NCI-H146 treated with DMSO at 0.1 percent for 48 hours (cell line): Measurements from ENCODE around the gene DBET.
"Not testable (repeated sequence)": the region's sequence is repeated elsewhere in the genome, so short reads cannot be mapped to it uniquely, and the experiment has no call there.

ENCODE experiments used
- DNase-seq: peaks from one replicate; lab custom pipeline; 2025; ENCODE audit not compliant: unreplicated experiment; lab: John Stamatoyannopoulos, UW

Gene DBET

DNA sequence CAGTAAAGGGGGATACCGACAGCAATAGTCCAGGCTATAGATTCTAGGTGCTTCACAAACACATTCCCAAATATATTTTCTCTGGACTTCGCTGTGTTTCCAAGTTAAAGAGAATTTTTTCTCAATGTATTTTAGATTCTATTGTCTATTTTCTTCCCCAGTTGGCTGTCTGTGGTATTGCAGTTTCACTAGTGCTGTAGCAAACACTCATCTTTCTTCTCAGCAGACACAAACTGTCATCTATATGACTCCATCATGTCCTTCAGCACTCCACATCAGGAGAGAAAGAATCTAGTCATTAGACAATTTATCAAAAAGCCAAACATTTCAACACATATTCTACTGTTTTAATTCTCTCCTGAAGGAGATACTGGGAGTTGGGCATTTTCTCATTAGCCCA lies at the start of gene DBET:
Gene DBET (plus strand): TSS at position 161 of the 400 bp plus-strand sequence.
- DNase-seq: not testable (repeated sequence)

DNA sequence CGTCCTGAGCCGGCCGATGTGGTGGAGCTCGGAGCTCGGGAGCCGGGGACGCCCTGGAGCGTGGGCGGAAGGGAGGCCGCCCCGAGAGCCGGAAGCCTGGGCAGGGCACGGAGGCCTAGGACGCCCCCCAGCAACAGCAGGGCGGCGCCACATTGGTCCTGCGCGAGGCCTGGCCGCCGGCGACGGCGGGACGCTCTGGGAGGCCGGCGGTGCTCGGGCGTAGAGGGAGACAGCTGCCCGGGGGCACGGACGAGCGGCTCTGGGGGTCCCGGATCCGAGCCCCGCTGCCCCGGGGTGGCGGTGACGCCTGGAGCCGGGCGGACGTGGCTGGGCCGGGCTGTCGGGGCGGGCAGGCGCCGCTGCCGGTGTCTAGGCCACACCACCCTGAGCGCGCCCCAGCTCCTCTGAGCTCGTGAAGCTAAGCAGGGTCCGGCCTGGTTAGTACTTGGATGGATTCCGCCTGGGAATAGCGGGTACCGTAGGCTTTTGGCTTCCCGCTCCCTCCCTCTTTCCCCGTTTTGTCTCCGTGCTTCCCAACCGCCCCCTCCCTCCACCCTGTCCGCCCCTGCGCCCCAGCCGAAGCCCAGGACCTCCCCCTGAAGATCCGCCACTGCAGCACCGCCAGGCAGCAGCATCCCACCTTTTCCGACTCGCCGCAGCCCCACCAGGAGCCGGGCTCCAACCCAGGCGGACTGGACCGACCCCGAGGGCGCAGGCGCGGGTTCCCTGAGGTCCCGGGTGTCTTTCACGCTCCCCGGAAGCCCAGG lies 49.3 kb upstream of the DBET start:
- DNase-seq: no peak

DNA sequence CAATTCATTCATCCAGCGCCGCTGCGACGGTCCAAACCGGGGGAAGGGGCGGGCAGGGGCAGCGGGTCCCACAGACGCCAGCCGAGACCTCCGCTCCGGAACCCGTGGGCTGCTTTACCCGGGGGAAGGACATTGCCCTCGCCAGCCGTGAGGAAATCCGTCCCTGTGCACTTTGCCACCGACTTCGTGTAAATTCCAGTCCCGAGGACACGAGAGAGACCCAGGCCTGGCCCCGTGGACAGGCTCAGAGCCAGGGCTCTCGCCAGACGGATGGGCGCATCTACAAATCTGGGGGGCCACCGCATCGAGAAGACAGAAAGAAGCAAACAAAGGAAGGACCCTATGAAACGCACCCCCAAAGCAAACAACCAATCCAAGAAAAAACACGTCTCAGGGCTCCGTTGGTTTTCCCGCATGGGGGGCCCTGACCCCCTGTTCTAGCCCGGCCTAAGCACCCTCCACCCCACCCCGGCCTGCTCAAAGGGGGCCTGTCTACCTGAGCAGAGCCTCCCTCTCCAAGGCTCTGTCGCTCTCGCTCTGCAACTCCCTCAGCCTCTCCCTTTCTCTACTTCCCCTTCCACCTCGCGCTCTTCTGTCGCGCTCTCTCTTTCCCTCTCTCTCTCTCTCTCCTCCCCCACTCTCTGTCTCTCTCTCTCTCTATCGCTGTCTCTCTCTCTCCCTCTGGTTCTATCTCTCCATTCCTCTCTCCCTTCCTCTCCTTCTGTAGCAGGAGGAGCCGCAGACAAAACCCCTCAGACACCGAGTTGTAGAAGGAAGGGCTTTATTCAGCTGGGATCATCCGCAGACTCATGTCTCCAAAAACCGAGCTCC lies 48.5 kb upstream of the DBET start:
- no peak for DNase-seq

DNA sequence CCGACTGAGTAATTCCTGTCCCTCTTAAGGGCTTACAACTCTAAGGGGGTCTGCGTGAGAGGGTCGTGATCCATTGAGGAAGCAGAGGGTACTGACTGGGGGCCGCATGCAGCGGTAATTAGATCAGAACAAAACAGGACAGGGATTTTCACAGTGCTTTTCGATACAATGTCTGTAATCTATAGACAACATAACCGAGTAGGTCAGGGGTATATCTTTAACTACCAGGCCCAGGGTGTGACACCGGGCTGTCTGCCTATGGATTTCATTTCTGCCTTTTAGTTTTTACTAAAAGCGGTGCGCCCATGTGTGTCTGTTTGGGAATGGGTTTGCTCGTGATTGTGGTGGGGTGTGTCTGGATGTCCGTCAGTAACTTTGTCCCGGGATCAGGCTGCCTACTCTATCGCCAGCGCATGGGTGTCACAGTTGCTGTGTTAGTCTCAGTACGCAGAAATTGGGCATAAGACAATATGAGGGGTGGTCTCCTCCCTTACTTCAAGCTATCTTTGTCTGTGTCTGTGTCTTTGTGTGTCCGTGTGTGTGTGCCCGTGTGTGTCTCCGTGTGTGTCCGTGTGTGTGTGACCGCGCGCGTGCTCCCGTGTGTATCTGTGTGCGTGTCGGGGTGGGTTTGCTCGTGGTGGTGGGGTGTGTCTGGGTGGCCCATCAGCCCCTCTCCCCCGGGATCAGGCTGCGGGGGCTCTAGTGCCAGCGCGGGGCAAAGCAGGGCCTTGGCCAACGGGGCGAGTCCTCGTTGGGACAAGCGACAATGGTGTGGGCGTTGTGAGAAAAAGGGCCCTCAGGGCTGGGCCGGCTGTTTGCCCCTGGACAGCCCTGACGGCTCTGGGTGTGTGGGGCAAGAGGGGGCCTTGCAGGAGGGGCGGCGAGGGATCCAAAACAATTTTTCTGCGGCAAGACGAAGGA lies 47.7 kb upstream of the DBET start:
- no peak for DNase-seq

DNA sequence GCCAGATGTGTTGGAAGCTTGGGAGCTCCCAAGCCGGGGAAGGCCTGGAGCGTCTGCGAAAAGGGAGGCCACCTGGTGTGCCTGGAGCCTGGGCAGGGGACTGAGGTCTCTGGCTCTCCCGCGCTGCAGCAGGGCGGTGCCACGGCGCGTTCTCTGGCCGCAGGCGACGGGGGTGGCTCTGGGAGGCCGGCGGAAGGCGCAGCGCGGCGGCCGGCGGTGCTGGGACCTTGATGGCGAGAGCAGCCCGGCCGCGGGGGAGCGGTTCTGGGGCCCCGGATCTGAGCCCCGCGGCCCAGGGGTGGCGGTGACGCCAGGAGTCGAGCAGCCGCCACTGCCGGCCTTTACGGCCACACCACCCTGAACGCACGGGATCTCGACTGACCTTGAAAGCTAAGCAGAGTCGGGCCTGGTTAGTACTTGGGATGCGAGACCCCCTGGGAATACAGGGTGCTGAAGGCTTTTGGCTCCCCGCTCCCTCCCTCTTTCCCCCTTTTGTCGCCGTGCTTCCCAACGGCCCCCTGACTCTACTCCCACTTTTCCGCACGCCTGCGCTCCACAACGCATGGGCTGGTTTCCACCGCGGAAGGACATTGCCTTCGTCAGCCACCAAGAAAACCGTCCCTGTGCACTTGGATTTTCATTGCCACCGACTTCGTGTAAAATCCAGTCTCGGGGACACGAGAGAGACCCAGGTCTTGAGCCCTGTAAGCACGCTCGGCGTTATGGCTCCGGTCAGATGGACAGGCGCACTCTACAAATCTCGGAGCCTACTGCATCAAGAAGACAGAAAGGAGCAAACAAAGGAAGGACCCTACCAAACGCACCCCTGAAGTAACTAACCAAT lies 46.7 kb upstream of the DBET start:
- DNase-seq: no peak

DNA sequence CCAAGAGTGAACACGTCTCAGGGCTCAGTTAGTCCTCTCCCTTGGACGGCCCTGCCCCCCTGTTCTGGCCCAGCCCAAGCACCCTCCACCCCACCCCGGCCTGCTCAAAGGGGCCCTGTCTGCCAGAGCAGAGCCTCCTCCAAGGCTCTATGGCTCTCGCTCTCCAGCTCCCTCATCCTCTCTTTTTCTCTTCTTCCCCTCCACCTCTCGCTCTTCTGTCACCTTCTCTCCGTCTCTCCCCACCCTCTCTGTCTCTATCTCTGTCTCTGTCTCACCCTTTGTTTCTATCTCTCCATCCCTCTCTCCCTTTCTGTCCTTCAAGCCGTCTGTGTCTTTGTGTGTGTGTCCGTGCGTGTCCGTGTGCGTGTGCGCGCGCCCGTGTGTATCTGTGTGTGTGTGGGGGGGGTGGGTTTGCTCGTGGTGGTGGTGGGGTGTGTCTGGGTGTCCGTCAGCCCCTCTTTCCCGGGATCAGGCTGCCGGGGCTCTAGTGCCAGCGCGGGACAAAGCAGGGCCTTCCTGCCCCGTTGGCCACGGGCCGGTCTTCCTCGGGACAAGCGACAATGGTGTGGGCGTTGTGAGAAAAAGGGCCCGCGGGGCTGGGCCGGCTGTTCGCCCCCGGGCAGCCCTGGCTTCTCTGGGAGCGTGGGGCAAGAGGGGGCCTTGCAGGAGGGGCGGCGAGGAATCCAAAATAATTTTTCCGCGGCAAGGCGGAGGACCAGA lies 45.9 kb upstream of the DBET start:
- DNase-seq: no peak

DNA sequence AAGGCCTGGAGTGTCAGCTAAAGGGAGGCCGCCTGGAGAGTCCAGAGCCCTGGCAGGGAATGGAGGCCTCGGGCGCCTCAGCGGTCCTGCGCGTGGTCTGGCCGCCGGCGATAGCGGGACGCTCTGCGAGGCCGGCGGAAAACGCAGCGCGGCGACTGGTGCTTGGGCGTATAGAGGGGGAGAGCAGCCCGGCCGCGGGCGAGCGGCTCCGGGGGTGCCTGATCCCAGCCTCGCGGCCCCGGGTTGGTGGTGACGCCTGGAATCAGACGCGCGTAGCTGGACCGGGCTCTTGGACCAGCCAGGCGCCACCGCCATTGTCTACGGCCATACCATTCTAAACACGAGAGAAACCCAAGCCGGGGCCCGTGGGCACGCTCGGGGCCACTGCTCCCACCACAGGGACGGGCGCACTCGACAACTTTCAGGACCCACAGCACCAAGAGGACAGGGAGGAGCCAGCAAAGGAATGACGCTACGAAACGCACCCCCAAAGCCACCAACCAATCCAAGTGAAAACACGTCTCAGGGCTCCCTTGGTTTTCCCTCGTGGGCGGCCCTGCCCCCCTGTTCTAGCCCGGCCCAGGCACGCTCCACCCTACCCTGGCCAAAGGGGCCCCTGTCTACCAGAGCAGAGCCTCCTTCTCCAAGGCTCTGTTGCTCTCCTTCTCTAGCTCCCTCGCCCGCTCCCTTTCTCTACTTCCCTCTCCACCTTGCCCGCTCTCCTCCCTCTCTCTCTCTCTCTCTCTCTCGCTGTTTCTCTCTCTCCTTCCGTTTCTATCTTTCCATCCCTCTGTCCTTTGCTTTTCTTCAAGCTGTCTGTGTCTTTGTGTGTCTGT lies 45.1 kb upstream of the DBET start:
- no peak for DNase-seq

DNA sequence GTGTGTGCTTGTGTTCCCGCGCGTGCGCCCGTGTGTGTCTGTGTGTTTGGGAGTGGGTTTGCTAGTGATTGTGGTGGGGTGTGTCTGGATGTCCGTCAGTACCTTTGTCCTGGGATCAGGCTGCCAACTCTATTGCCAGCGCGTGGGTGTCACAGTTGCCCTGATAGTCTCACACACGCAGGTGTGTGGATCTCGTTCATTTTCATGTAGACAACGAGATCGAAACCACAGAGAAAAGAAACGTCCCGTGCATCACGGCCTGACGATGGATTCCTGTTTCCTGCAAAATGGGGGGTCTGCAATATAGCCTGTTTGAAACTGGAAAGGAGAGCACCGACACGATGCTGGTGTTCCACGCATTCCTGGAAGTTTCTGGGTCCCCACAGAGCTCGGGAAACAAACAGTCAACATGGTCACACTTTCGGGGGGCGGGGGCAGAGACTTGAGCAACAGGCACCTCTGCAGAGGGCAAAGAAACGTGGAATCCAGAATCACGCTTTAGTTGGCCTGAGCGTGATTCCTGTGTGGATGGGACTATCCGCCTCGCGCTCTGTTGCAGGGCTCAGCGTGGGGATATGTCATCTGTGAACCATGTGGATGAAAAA lies 44.3 kb upstream of the DBET start:
- not testable (repeated sequence) for DNase-seq

DNA sequence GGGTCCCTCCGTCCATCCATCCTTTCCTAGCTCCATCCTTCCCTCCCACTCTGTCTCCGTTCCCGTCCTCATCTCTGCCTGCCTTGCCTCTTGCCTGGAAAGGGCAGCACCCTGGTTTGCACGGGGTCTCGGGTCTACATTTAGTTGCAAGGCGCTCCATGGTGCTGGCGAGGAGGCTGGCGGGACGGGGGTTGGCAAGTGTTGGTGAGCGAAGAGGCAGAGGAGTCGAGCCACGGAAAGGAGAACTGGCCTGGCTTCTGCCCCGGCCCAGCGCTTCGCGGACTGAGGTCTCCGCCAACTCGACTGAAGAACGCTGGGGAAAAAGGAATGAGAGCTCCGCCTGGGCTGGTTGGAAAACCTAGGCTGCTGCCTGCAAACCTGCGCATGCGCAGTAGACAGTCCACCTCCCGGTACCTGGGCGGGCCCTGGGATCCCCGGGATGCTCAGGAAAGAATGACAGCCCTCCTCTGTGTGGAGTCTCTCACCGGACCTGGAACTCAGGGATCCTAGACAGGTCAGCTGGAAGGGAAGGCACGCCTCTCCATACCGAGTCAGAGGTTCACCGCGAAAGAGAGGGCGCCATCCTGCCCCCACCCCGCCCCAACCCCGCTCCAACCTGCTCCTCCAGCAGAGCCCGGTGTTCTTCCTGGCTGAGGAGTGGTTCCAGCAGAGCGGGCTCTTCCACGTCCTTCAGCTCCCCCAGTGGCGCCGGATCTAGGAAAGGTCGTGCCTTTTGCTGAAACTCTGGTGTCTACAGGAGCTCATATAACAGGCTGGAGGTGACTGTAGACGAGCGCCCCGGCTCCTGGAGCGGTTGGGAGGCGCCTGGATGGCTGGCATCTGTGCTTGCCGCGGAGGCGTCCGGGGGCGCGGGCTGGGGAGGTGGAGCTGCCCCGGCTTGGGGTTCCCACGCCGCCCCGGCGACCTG lies 43.2 kb upstream of the DBET start:
- DNase-seq: no peak

DNA sequence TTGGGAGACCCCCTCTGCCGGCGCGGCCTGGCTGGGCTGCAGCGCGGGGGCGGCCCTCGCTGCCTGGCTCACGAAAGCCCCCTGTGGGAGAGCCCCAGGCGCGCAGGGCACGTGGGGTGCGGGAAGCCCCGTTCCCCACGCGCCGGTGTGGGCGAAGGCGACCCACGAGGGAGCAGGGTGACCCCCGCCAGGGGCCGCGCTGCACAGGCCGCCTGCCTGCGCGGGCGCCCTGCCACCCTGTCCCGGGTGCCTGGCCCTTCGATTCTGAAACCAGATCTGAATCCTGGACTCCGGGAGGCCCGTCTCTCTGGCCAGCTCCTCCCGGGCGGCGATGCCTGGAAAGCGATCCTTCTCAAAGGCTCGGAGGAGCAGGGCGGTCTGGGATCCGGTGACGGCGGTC lies 42.3 kb upstream of the DBET start:
- not testable (repeated sequence) for DNase-seq

DNA sequence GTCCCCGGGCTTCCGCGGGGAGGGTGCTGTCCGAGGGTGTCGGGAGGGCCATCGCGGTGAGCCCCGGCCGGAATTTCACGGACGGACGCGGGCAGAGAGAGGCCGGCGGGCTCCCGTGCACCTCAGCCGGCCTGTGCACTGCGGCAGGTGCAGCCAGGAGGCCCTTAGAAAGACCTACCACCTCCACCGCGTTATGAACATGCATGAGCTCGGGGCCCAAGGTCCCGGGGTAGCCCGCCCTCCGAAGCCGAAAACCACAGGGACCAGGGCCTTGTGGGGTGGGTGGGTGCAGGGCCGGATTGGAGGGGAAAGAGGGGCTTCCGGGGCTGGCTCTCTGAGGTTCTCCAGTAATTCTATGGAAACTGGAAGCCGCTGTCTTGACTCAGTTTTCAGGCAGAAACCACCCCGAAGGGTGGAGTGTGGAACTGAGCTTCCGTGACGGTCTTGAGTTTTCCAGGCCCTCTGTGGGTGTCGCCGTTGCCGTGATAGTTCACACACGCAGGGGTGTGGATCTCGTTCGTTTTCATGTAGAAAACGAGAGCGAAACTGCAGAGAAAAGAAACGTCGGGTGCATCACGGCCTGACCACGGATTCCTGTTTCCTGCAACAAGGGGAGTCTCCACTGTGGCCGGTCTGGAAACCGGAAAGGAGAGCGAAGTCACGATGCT lies 41.6 kb upstream of the DBET start:
- DNase-seq: not testable (repeated sequence)

DNA sequence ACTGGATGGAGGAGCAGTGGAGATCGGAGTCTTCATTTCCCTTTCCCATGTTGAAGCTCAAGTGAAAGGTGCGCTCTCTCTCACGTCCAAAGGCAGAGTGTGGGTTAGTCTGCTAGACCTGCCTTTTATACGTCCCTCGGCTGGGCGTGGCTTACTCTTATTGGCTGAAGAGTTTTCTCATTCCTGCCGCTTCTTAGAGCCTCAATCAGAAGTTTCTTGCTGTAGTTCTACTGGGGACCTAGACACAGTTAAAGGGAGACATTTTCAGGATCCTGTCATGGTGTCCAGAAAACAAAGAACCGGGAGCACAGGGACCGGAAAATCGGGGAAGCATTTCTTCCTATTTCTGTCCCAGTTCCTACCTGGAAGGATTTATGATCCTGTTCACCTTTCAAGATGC lies 37.1 kb upstream of the DBET start, which contains the start of gene FRG2:
Gene FRG2 (minus strand): TSS at position 101 of the 400 bp plus-strand sequence. CDS start 52 bp downstream, at position 49.
- DNase-seq: not testable (repeated sequence)

DNA sequence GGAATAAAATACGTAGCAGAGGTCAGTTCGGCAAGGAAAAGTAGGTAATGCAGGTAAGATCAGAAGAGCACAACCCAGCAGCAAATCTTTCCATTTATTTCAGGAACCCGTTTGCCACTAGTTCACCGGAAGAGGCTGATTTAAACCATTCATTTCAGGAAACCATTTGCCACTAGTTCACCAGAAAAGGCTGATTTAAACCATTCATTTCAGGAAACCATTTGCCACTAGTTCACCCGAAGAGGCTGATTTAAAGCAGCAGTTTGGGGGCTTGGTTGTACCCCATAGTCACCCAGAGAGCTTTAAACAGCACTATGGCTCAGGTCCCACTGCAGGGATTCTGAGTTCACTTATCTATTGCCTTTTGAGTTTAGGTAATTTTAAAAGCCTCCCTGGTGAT lies 33.0 kb upstream of the DBET start:
- not testable (repeated sequence) for DNase-seq

DNA sequence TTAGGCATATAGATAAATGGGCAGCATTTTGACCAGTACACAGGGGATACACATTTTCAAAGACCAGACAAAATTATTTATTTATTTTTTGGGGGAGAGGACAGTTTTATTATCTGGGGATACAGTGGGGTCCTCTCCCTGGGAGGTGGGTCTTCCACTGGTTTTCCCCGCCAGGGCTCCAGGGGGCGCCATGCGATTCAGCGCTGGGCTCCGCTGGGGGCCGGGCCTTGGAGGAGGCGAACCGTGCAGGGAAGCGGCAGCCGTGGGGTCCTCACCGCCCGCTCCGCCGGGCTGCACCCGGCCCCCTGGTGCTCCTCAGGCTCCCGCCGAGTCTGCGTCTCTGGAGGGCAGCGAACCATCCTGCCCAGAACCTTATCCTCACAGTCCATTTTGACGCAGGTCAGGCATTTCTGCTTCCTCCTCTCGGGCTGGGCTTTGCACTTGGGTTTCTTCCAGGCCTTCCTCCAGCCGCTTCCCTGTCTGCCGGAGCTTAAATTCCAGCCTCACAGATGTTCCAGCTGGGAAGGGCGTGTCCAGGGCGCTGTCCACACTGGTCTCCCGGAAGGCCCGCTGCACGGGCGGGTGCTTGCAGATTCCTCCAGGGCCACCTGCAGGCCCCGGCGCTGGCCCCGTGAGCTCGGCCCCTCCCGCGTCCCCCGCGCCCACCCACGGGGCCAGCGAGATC lies 26.5 kb upstream of the DBET start:
- not testable (repeated sequence) for DNase-seq

DNA sequence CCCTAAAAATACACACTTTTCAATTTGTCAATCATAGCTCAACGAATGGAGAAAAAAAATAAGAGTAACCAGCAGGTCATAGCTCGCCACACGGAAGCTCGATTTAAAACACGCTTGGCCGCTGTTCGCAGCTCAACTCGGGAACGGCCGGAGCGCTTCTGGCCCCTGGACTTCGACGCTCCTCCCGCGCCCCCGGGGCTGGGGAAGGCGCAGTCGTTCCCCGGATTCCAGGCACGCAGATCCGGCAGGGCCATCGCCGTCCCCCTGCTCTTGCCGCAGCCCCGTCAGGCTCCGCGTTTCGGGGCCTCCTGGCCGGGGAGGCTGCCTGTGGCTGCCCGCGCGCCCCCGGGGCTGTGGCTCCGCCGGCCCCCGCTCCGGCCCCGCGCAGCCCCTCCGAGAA lies 23.4 kb upstream of the DBET start:
- not testable (repeated sequence) for DNase-seq

DNA sequence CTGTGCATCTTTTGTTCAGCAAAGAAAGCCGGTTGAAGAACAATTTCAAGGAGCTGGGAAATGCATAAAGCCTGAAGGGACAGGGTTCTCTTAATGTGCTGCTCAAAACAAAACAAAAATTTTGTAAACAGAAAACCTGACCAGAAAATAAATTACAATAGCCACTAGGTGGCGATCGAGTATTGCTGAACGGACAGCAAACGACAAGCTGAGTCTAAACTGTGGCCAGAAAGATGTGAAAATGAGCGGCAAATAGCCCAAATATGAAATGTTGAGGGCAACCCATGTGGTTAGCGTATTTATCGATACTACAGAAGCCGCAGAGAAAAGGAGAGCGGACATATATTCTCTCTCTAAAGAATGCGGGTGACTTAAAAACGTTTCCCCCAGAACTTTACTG lies 16.7 kb upstream of the DBET start:
- DNase-seq: not testable (repeated sequence)
